GM12878 (cell line): Measurements from ENCODE around the gene B3GNT4. TPM values are rescaled to one million over a fixed set of nuclear protein-coding genes. Genes with fewer than 3 reads are reported as not detected.
A peak's percentile ranks its signal among the peaks of the same experiment; 100 is the strongest.

Experiments
- ATAC-seq: fragments of 200-7000 bp; cut with Tn5 transposase; 3 replicates; pipeline ENCODE4 v1.9.1; 2020; ENCODE audit warnings: mild to moderate bottlenecking, moderate library complexity
- BruUV-seq: library from RNA; stranded (reverse); fragments of 400-500 nt; replicated peaks from 2 replicates; lab custom pipeline; 2021; lab: Mats Ljungman, UMichigan
- CTCF ChIA-PET: fragments of 300-600 bp; sonication (Branson Sonifier 250); formaldehyde crosslinking; extraction: SDS; loops from one replicate; lab custom pipeline; 2021; ENCODE audit warnings: inconsistent platforms; lab: Yijun Ruan, JAX
- POLR2A ChIA-PET: fragments of 350-600 bp; formaldehyde crosslinking; extraction: SDS; loops from one replicate; lab custom pipeline; 2021; ENCODE audit warnings: inconsistent platforms; lab: Charles Lee
- RAD21 ChIA-PET: fragments of 300-600 bp; sonication (Branson Sonifier 250); formaldehyde crosslinking; loops from one replicate; lab custom pipeline; 2023; ENCODE audit warnings: antibody characterized with exemption; ENCODE audit not compliant: unreplicated experiment; lab: Charles Lee
- SMC1A ChIA-PET: fragments of 300-600 bp; sonication (Branson Sonifier 250); formaldehyde crosslinking; loops from one replicate; lab custom pipeline; 2023; ENCODE audit not compliant: unreplicated experiment, uncharacterized antibody; lab: Charles Lee
- DNase-seq: peaks from one replicate; pipeline ENCODE4 v3.0.0-alpha.2; 2011; ENCODE audit warnings: low read depth, low spot score
- FAIRE-seq: peaks from 3 replicates; lab custom pipeline; 2011; peaks lifted over from hg19 to GRCh38; lab: Jason Lieb, UNC
- H2AFZ ChIP-seq: 2 replicates; pipeline ENCODE4 v1.6.0; 2011; ENCODE audit warnings: low read depth, low read length, control low read depth; ENCODE audit not compliant: control insufficient read depth
- H3K27ac ChIP-seq: 2 replicates; pipeline ENCODE4 v1.5.1; 2011; ENCODE audit warnings: control low read depth; ENCODE audit not compliant: control insufficient read depth, insufficient read depth
- H3K27me3 ChIP-seq, 2 experiments: replicated peaks in 1 of 2; 2 replicates each; pipeline versions ENCODE4 v1.6.0 to v1.6.1; 2011; ENCODE audit warnings: low read length in 1 of 2; ENCODE audit not compliant: control insufficient read depth in 2 of 2, insufficient read depth in 2 of 2
- H3K36me3 ChIP-seq, 2 experiments: 2 replicates each; pipeline ENCODE4 v1.5.1; 2011; ENCODE audit warnings: low read length in 1 of 2; ENCODE audit not compliant: control insufficient read depth in 2 of 2, insufficient read depth in 2 of 2
- H3K4me1 ChIP-seq: 2 replicates; pipeline ENCODE4 v1.6.1; 2011; ENCODE audit warnings: mild to moderate bottlenecking, low read length, moderate library complexity, mixed read lengths; ENCODE audit not compliant: control insufficient read depth, insufficient read depth
- H3K4me2 ChIP-seq: 2 replicates; pipeline ENCODE4 v1.6.0; 2011; ENCODE audit warnings: control low read depth; ENCODE audit not compliant: control insufficient read depth, insufficient read depth
- H3K4me3 ChIP-seq: fragments of 200-600 bp; sonication (generic); 2 replicates; pipeline ENCODE4 v1.5.1; 2016
- H3K79me2 ChIP-seq: 2 replicates; pipeline ENCODE4 v1.6.0; 2011; ENCODE audit warnings: low read length; ENCODE audit not compliant: control insufficient read depth, insufficient read depth
- H3K9ac ChIP-seq: 2 replicates; pipeline ENCODE4 v1.8.0; 2011; ENCODE audit warnings: low read length, control low read depth, mixed read lengths; ENCODE audit not compliant: control insufficient read depth, insufficient read depth
- H3K9me3 ChIP-seq: replicated peaks from 3 replicates; pipeline ENCODE4 v1.5.1; 2011; ENCODE audit warnings: mild to moderate bottlenecking, low read length; ENCODE audit not compliant: control insufficient read depth, insufficient read depth
- H4K20me1 ChIP-seq: 2 replicates; pipeline ENCODE4 v1.6.0; 2011; ENCODE audit not compliant: control insufficient read depth, insufficient read depth
- CBFB ChIP-seq: IDR thresholded peaks from 2 replicates; pipeline ENCODE4 v1.6.1; 2016; ENCODE audit warnings: antibody characterized with exemption, low read depth
- EP300 ChIP-seq, 2 experiments: fragments of 150-350 bp in 1 of 2; IDR thresholded peaks; 2 replicates each; pipeline ENCODE4 v1.6.1; 2011 to 2012; ENCODE audit warnings: low read depth in 2 of 2, low read length in 2 of 2, borderline replicate concordance in 1 of 2, improper control_type of control experiment in 1 of 2, inconsistent platforms in 1 of 2; ENCODE audit not compliant: control insufficient read depth in 1 of 2
- GATAD2B ChIP-seq: fragments of 450-650 bp; conservative IDR thresholded peaks from 2 replicates; pipeline ENCODE4 v1.6.1; 2017; ENCODE audit warnings: low read depth, mild to moderate bottlenecking, moderate library complexity
- KAT2A ChIP-seq: conservative IDR thresholded peaks from 2 replicates; pipeline ENCODE4 v1.6.1; 2011; ENCODE audit warnings: low read depth, low read length; ENCODE audit not compliant: control insufficient read depth
- MYC ChIP-seq: IDR thresholded peaks from 2 replicates; pipeline ENCODE4 v1.6.1; 2011; ENCODE audit warnings: mild to moderate bottlenecking, low read length, moderate library complexity, inconsistent platforms; ENCODE audit not compliant: insufficient read depth, insufficient replicate concordance, insufficient read length, severe bottlenecking
- NFIC ChIP-seq: IDR thresholded peaks from 2 replicates; pipeline ENCODE4 v1.6.1; 2012; ENCODE audit warnings: low read depth, mild to moderate bottlenecking, inconsistent platforms, low read length, moderate library complexity
- NFYA ChIP-seq: IDR thresholded peaks from 2 replicates; pipeline ENCODE4 v1.6.1; 2011; ENCODE audit warnings: low read depth, mild to moderate bottlenecking, low read length, improper control_type of control experiment, borderline replicate concordance
- NR2F1 ChIP-seq: fragments of 450-650 bp; conservative IDR thresholded peaks from 2 replicates; pipeline ENCODE4 v1.6.1; 2017; ENCODE audit warnings: mild to moderate bottlenecking
- NRF1 ChIP-seq: conservative IDR thresholded peaks from 2 replicates; pipeline ENCODE4 v1.6.1; 2011; ENCODE audit warnings: mild to moderate bottlenecking, low read depth, low read length, improper control_type of control experiment
- PAX5 ChIP-seq: IDR thresholded peaks from 2 replicates; pipeline ENCODE4 v1.6.1; 2011; ENCODE audit warnings: low read depth, low read length, borderline replicate concordance
- POLR2A ChIP-seq: IDR thresholded peaks from 2 replicates; pipeline ENCODE4 v1.6.1; 2011; ENCODE audit warnings: low read depth, mild to moderate bottlenecking, low read length
- SMAD1 ChIP-seq: fragments of 450-650 bp; IDR thresholded peaks from 2 replicates; pipeline ENCODE4 v1.6.1; 2018; ENCODE audit warnings: mild to moderate bottlenecking, low read depth; ENCODE audit not compliant: partially characterized antibody
- SMAD5 ChIP-seq: IDR thresholded peaks from 2 replicates; pipeline ENCODE4 v1.6.1; 2016; ENCODE audit warnings: antibody characterized with exemption, low read depth
- SMC3 ChIP-seq: IDR thresholded peaks from 2 replicates; pipeline ENCODE4 v1.6.1; 2011; ENCODE audit warnings: low read length, improper control_type of control experiment, borderline replicate concordance
- SPI1 ChIP-seq: IDR thresholded peaks from 2 replicates; pipeline ENCODE4 v1.6.1; 2011; ENCODE audit warnings: low read depth, mild to moderate bottlenecking, low read length, moderate library complexity, borderline replicate concordance; ENCODE audit not compliant: insufficient read depth
- STAT3 ChIP-seq: IDR thresholded peaks from 2 replicates; pipeline ENCODE4 v1.6.1; 2011; ENCODE audit warnings: low read depth, low read length, improper control_type of control experiment
- WGBS: methylation state at CpG from one replicate; pipeline ENCODE4 v1.1.6; 2016; ENCODE audit warnings: low lambda C conversion rate; ENCODE audit not compliant: insufficient replicate concordance, insufficient coverage; ENCODE audit errors: missing lambda C conversion rate; 5-methylcytosine and 5-hydroxymethylcytosine counted together
- in situ Hi-C: fragments of 300-500 bp; cut with MboI; formaldehyde crosslinking; loops from 9 replicates; pipeline ENCODE4 v1.14.3; 2018; ENCODE audit warnings: mixed read lengths
- intact Hi-C: fragments of 100-400 bp; cut with micrococcal nuclease; formaldehyde crosslinking; loops from one replicate; pipeline ENCODE4 v1.14.2; 2022; ENCODE audit not compliant: unreplicated experiment
- polyA plus RNA-seq, 11 experiments: library from polyadenylated mRNA; depleted of rRNA in 4 of 11; unstranded in 6 of 11; stranded (reverse) in 5 of 11; fragments of >200 nt; fragmentation: Nextera tagmentation in 4 of 11; fragmentation: Illumina TruSeq in 1 of 11; extraction: Ambion mirVana in 4 of 11; extraction: Trizol in 1 of 11; gene quantifications; 1 replicate in 1 of 11; 2 replicates in 10 of 11; pipeline versions ENCODE4 v1.2.1 to v1.2.3, GENCODE V29; 2011 to 2016; ENCODE audit warnings: inconsistent platforms in 2 of 11, missing spikeins in 2 of 11, low read depth in 1 of 11
- total RNA-seq, 4 experiments: library from RNA; depleted of rRNA in 3 of 4; stranded (reverse); fragments of >200 nt in 3 of 4; fragmentation: Illumina TruSeq in 1 of 4; extraction: Trizol in 1 of 4; gene quantifications; 2 replicates each; pipeline versions ENCODE4 v1.2.1 to v1.2.3, GENCODE V29; 2013 to 2021
- TF ChIP-seq, protein P1 (sequence below): IDR thresholded peaks from 2 replicates; pipeline ENCODE4 v1.6.1; 2012; ENCODE audit warnings: mild to moderate bottlenecking, low read depth, low read length
- TF ChIP-seq, protein P2 (sequence below): IDR thresholded peaks from 2 replicates; pipeline ENCODE4 v1.6.1; 2012; ENCODE audit warnings: low read length, inconsistent platforms

Gene B3GNT4
- total and polyA plus RNA-seq, 10 of the 15 experiments (the other 5 are each of a cell fraction or from before 2014, with no cell fraction given): 0.04 to 0.95 (median 0.88) TPM; not detected in 7

DNA sequence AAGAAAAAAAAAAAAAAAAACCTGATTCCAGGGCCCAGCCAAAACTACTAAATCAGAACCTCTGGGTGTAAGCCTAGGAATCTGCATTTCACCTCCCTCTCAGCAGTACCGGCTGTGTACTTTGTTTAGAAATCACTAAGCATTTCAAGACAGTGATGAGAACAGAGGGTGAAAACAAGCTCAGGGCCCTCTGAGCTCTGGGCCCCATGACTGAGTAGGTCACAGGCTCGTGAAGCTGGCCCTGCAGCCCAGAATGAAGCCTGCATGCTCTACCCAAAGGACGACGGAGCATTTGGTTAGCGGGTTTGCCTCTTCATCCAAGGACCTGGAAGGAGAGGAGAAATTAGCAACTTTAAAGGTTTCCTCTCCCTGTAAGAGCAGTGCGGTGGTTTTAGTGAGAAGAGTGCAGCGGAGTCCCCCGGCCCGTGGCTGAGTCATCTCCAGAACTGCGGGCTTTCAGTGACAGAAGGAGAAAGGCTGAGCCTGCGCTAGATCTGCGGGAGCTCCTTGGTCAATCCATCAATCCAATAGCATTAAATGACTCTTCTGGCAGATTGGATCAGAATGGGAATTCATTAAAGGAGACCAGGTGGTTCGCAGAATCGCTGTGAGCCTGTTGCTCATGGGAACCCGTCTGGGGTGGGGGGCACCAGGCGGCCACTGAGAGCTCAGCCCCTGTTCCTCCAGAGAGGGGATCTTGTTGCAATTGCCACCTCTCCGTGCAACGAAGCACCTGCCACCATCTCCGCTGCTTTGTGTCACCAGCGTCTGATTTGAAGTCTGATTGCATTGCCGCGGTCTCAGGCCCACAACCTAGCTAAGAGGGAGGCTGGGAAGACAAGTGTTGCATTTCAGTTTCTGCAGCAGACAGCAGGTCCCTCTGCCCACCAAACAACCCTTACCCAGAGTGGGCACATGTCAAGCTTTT, 36.8 kb upstream of the B3GNT4 start:
- POLR2A ChIA-PET: interaction anchor here (0.6 to 0.9 kb wide), 4 partner anchors 15 to 911 kb away, joined by 3 to 4 read pairs (median 4); no protein-coding TSS in a partner anchor
- ATAC-seq: peak; percentile 97
- peak overlapping the region; percentile 32 for H3K27ac ChIP-seq
- no peaks in the 10 kb centered on the region for H4K20me1 ChIP-seq
- CTCF ChIA-PET: interaction anchor here (0.6 to 1.3 kb wide), 5 partner anchors 14 to 470 kb away, joined by 3 to 4 read pairs (median 3); no protein-coding TSS in a partner anchor
- H3K9ac ChIP-seq: no peak overlapping the region
- no peaks in the 10 kb centered on the region for H3K27me3 ChIP-seq
- H3K9me3 ChIP-seq: no peaks in the 10 kb centered on the region
- in situ Hi-C loops (no loop called here), intact Hi-C loops (no loop called here)
- 4% methylated on average over 22 of the region's 22 CpGs for WGBS
- BruUV-seq: no TSS peak
- H3K79me2 ChIP-seq: no peaks in the 10 kb centered on the region
- peak; percentile 65 for FAIRE-seq
- H3K4me3 ChIP-seq: peak overlapping the region; percentile 21; the same call in 1 of the 2 replicates
- RAD21 ChIA-PET: interaction anchor here (0.7 to 1.2 kb wide), 6 partner anchors 9 to 175 kb away, joined by 3 to 6 read pairs (median 4); no protein-coding TSS in a partner anchor
- peaks cover 31% of the 10 kb centered on the region for H3K4me1 ChIP-seq
- SMC1A ChIA-PET: interaction anchor here (0.6 to 1.6 kb wide), 9 partner anchors 10 to 373 kb away, joined by 3 to 6 read pairs (median 3); partner anchors contain the start of gene RHOF
- no peak overlapping the region; the same call in 1 of the 2 replicates for H2AFZ ChIP-seq
- peak overlapping the region; percentile 90 for H3K4me2 ChIP-seq
- peak; percentile 9 for DNase-seq
- H3K36me3 ChIP-seq: no peaks in the 10 kb centered on the region
- TF ChIP-seq NFYA: no peak
- no peak for TF ChIP-seq SPI1
- no peak for TF ChIP-seq MYC
- TF ChIP-seq NRF1: no peak
- TF ChIP-seq POLR2A: no peak
- TF ChIP-seq STAT3: no peak
- 0 out of 2 replicates have a peak, but pooled peaks have one; percentile 9 for TF ChIP-seq PAX5
- TF ChIP-seq, protein P1, sequence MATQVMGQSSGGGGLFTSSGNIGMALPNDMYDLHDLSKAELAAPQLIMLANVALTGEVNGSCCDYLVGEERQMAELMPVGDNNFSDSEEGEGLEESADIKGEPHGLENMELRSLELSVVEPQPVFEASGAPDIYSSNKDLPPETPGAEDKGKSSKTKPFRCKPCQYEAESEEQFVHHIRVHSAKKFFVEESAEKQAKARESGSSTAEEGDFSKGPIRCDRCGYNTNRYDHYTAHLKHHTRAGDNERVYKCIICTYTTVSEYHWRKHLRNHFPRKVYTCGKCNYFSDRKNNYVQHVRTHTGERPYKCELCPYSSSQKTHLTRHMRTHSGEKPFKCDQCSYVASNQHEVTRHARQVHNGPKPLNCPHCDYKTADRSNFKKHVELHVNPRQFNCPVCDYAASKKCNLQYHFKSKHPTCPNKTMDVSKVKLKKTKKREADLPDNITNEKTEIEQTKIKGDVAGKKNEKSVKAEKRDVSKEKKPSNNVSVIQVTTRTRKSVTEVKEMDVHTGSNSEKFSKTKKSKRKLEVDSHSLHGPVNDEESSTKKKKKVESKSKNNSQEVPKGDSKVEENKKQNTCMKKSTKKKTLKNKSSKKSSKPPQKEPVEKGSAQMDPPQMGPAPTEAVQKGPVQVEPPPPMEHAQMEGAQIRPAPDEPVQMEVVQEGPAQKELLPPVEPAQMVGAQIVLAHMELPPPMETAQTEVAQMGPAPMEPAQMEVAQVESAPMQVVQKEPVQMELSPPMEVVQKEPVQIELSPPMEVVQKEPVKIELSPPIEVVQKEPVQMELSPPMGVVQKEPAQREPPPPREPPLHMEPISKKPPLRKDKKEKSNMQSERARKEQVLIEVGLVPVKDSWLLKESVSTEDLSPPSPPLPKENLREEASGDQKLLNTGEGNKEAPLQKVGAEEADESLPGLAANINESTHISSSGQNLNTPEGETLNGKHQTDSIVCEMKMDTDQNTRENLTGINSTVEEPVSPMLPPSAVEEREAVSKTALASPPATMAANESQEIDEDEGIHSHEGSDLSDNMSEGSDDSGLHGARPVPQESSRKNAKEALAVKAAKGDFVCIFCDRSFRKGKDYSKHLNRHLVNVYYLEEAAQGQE: no peak
- TF ChIP-seq NR2F1: peak; percentile 36; the same call in 1 of the 2 replicates
- TF ChIP-seq, protein P2, sequence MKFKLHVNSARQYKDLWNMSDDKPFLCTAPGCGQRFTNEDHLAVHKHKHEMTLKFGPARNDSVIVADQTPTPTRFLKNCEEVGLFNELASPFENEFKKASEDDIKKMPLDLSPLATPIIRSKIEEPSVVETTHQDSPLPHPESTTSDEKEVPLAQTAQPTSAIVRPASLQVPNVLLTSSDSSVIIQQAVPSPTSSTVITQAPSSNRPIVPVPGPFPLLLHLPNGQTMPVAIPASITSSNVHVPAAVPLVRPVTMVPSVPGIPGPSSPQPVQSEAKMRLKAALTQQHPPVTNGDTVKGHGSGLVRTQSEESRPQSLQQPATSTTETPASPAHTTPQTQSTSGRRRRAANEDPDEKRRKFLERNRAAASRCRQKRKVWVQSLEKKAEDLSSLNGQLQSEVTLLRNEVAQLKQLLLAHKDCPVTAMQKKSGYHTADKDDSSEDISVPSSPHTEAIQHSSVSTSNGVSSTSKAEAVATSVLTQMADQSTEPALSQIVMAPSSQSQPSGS: peak; percentile 63
- no peak; the same call in 1 of the 2 replicates for TF ChIP-seq CBFB
- TF ChIP-seq GATAD2B: no peak; the same call in 1 of the 2 replicates
- TF ChIP-seq SMC3: no peak
- peak in 1 of 2 experiments; percentile 1; a peak in 1 of 4 replicates for TF ChIP-seq EP300 (IDR thresholded peaks at IDR 0.05; ENCODE audit: borderline replicate concordance in 1 of 2, control insufficient read depth in 1 of 2, low read depth in 2 of 2, low read length in 2 of 2)
- TF ChIP-seq KAT2A: no peak
- peak; percentile 85 for TF ChIP-seq NFIC
- TF ChIP-seq SMAD5: no peak
- TF ChIP-seq SMAD1: no peak
